ENCODE results near the gene ZCCHC2. TPM values are rescaled to one million over a fixed set of nuclear protein-coding genes. Genes with fewer than 3 reads are reported as not detected.

ZCCHC2 gene
- total and polyA plus RNA-seq, 9 of the 15 experiments (the other 6 are each of a cell fraction or from before 2014, with no cell fraction given): 1.0 to 9.2 (median 6.0) TPM

DNA sequence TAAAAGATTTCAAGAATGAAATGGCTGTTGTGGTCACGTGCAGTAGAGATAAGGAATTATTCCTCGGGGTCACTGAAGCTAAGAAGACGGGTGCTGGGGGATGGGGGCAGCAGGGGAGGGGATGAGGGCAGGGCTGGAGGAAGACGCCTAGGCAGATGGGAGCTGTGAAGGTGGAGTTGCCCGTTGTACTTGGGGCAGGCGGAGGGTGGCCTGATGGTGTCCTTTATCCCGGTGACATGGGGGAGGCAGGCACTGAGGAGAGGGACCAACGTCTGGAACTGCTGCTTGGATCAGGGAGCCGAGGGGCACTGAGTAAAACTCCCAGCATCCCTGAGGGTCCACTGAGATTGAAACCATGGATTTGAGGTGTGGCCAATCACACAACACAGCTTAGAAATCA is 64.9 kb downstream of the ZCCHC2 start:
- Histone ChIP-seq H3K79me2 (ENCODE audit: control insufficient read depth, insufficient read depth, low read length) (no peaks in the 10 kb centered on the region), H3K9me3 (replicated peaks; ENCODE audit: control insufficient read depth, insufficient read depth, low read depth, low read length) (no peaks in the 10 kb centered on the region), H3K9ac (ENCODE audit: insufficient read depth in 1 of 2, low read depth in 2 of 2, low read length in 2 of 2) (no peak overlapping the region), H3K9me1 (ENCODE audit: control insufficient read depth, insufficient read depth, low read length) (no peaks in the 10 kb centered on the region), H3K36me3 (ENCODE audit: control insufficient read depth, insufficient read depth, low read length) (peaks cover 3% of the 10 kb centered on the region; the same call in 1 of the 3 replicates), H3K27ac (ENCODE audit: extremely low read depth, low read depth, low read length) (no peak overlapping the region), H4K20me1 (replicated peaks; ENCODE audit: control insufficient read depth, insufficient read depth, low read length) (no peaks in the 10 kb centered on the region; the same call in 1 of the 2 replicates), H3K4me2 (ENCODE audit: insufficient read depth, low read length) (no peak overlapping the region), H2AFZ (ENCODE audit: low read depth, low read length) (no peak overlapping the region), H3K27me3 (ENCODE audit: control insufficient read depth in 2 of 2, insufficient read depth in 2 of 2, low read length in 2 of 2) (peaks cover 0 to 4% of the 10 kb centered on the region in 2 experiments; a peak in 1 of 5 replicates), H3K4me3 (no peak overlapping the region), H3K4me1 (replicated peaks in 1 of 2; ENCODE audit: control insufficient read depth in 2 of 2, insufficient read depth in 2 of 2, low read length in 2 of 2) (peaks cover 2 to 3% of the 10 kb centered on the region in 2 experiments; a peak in 1 of 5 replicates)
- FAIRE-seq: no peak
- WGBS (ENCODE audit: insufficient coverage, low coverage, missing lambda C conversion rate): 6% methylated on average over 5 of the region's 9 CpGs
- TF ChIP-seq PRPF4 (IDR thresholded peaks at IDR 0.05; ENCODE audit: insufficient read depth, low read depth, low read length, poor library complexity, severe bottlenecking): no peak
- TF ChIP-seq IRF2 (CRISPR knock-in tag; IDR thresholded peaks at IDR 0.05): no peak
- no peak for TF ChIP-seq POU5F1 (IDR thresholded peaks at IDR 0.05; ENCODE audit: borderline replicate concordance, low read depth, low read length, partially characterized antibody)
- TF ChIP-seq TAF1 (IDR thresholded peaks at IDR 0.05; ENCODE audit: control insufficient read depth, extremely low read depth, insufficient read depth, low read length, severe bottlenecking): no peak
- no peak for TF ChIP-seq RHOXF2B (CRISPR knock-in tag; conservative IDR thresholded peaks at IDR 0.05)
- TF ChIP-seq, protein P1, sequence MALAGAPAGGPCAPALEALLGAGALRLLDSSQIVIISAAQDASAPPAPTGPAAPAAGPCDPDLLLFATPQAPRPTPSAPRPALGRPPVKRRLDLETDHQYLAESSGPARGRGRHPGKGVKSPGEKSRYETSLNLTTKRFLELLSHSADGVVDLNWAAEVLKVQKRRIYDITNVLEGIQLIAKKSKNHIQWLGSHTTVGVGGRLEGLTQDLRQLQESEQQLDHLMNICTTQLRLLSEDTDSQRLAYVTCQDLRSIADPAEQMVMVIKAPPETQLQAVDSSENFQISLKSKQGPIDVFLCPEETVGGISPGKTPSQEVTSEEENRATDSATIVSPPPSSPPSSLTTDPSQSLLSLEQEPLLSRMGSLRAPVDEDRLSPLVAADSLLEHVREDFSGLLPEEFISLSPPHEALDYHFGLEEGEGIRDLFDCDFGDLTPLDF (CRISPR knock-in tag; IDR thresholded peaks at IDR 0.05): no peak
- TF ChIP-seq U2AF1 (optimal IDR thresholded peaks at IDR 0.05; ENCODE audit: low read depth, low read length): no peak
- TF ChIP-seq CEBPB (tag; IDR thresholded peaks at IDR 0.05): no peak
- no peak for TF ChIP-seq KDM1A (IDR thresholded peaks at IDR 0.05)
- TF ChIP-seq MCM5 (IDR thresholded peaks at IDR 0.05; ENCODE audit: low read depth): no peak
- TF ChIP-seq GTF2A2 (tag; IDR thresholded peaks at IDR 0.05): no peak
- TF ChIP-seq NR2C2 (CRISPR knock-in tag; IDR thresholded peaks at IDR 0.05): no peak
- TF ChIP-seq NR2C2 (tag; IDR thresholded peaks at IDR 0.05): no peak
- no peak for TF ChIP-seq NFE2L1 (tag; IDR thresholded peaks at IDR 0.05; ENCODE audit: borderline replicate concordance, low read depth)
- CTCF ChIA-PET (ENCODE audit: low intra/inter-chr PET ratio): no interaction called here
- POLR2A ChIA-PET: interaction anchor here (0.6 kb wide), 1 partner anchor 37 kb away, joined by 3 read pairs; no protein-coding TSS in a partner anchor
- no peak for DNase-seq (ENCODE audit: extremely low read depth in 1 of 4, low spot score in 3 of 4)
- ATAC-seq: no peak
- in situ Hi-C loops (cut with MboI) (no loop called here), intact Hi-C loops (cut with micrococcal nuclease) (loop anchor here (5.0 kb wide), 2 partner anchors 50 to 130 kb away; partner anchors contain the start of gene PHLPP1)
- BruUV-seq (replicated peaks): no TSS peak

Data from K562 (cell line).